ENCODE measurements around the gene FAM98B. TPM values are rescaled to one million over a fixed set of nuclear protein-coding genes. Genes with fewer than 3 reads are reported as not detected.

The FAM98B gene
- total and polyA plus RNA-seq, 2 donors (not counting 1 experiment from before 2014, with no cell fraction given), result 4.8 to 9.0 TPM

- TF ChIP-seq CTCF (conservative IDR thresholded peaks at IDR 0.05 in 1 of 2, IDR thresholded peaks at IDR 0.05 in 1 of 2; ENCODE audit: low read depth in 1 of 2, low read length in 2 of 2), result no peak
- no peak for TF ChIP-seq EZH2 (IDR thresholded peaks at IDR 0.05; ENCODE audit: low read length, missing control alignments)
- Histone ChIP-seq H3K9ac (ENCODE audit: insufficient read depth, low read length) (no peak overlapping the region), H3K9me3 (ENCODE audit: control insufficient read depth, insufficient read depth, low read depth, low read length) (no peaks in the 10 kb centered on the region), H4K20me1 (ENCODE audit: control insufficient read depth, extremely low read depth, insufficient read depth, low read length) (no peaks in the 10 kb centered on the region), H3K36me3 (ENCODE audit: control insufficient read depth, insufficient read depth, low read length) (no peaks in the 10 kb centered on the region), H3K27me3 (ENCODE audit: control insufficient read depth, insufficient read depth, low read length) (no peaks in the 10 kb centered on the region), H2AFZ (ENCODE audit: low read length) (no peak overlapping the region), H3K4me1 (ENCODE audit: control insufficient read depth, extremely low read depth, insufficient read depth, low read length) (no peaks in the 10 kb centered on the region), H3K27ac (ENCODE audit: insufficient read depth, low read length) (no peak overlapping the region), H3K4me3 (replicated peaks in 1 of 4; ENCODE audit: control extremely low read depth in 1 of 4, insufficient read depth in 1 of 4, low read depth in 3 of 4, low read length in 4 of 4) (no peak overlapping the region), H3K4me2 (ENCODE audit: extremely low read depth, insufficient read depth, low read length) (no peak overlapping the region), H3K79me2 (ENCODE audit: control insufficient read depth, insufficient read depth, low read length) (no peaks in the 10 kb centered on the region)
- no peak for DNase-seq (ENCODE audit: low read depth in 2 of 2)
Observed at GRCh38 chr15:38438031-38438986, 15.6 kb upstream of the FAM98B start.

- Histone ChIP-seq H3K79me2 (ENCODE audit: control insufficient read depth, insufficient read depth, low read length) (no peaks in the 10 kb centered on the region), H3K9me3 (ENCODE audit: control insufficient read depth, insufficient read depth, low read depth, low read length) (no peaks in the 10 kb centered on the region), H3K4me1 (ENCODE audit: control insufficient read depth, extremely low read depth, insufficient read depth, low read length) (no peaks in the 10 kb centered on the region), H3K9ac (ENCODE audit: insufficient read depth, low read length) (no peak overlapping the region), H3K4me3 (replicated peaks in 1 of 4; ENCODE audit: control extremely low read depth in 1 of 4, insufficient read depth in 1 of 4, low read depth in 3 of 4, low read length in 4 of 4) (no peak overlapping the region), H2AFZ (ENCODE audit: low read length) (no peak overlapping the region), H3K36me3 (ENCODE audit: control insufficient read depth, insufficient read depth, low read length) (no peaks in the 10 kb centered on the region), H4K20me1 (ENCODE audit: control insufficient read depth, extremely low read depth, insufficient read depth, low read length) (no peaks in the 10 kb centered on the region), H3K27ac (ENCODE audit: insufficient read depth, low read length) (no peak overlapping the region), H3K4me2 (ENCODE audit: extremely low read depth, insufficient read depth, low read length) (no peak overlapping the region), H3K27me3 (ENCODE audit: control insufficient read depth, insufficient read depth, low read length) (no peaks in the 10 kb centered on the region)
- peak; percentile 32 to 63 for DNase-seq (ENCODE audit: low read depth in 2 of 2)
- TF ChIP-seq CTCF (conservative IDR thresholded peaks at IDR 0.05 in 1 of 2, IDR thresholded peaks at IDR 0.05 in 1 of 2; ENCODE audit: low read depth in 1 of 2, low read length in 2 of 2) (peak; percentile 97), EZH2 (IDR thresholded peaks at IDR 0.05; ENCODE audit: low read length, missing control alignments) (no peak)
Observed at GRCh38 chr15:38440353-38441129, 13.4 kb upstream of the FAM98B start.

GRCh38 chr15:38441130-38441519 lies 12.8 kb upstream of the FAM98B start:
- H3K9ac ChIP-seq (ENCODE audit: insufficient read depth, low read length), result no peak overlapping the region
- no peak for TF ChIP-seq EZH2 (IDR thresholded peaks at IDR 0.05; ENCODE audit: low read length, missing control alignments)
- TF ChIP-seq CTCF (conservative IDR thresholded peaks at IDR 0.05 in 1 of 2, IDR thresholded peaks at IDR 0.05 in 1 of 2; ENCODE audit: low read depth in 1 of 2, low read length in 2 of 2), result no peak
- no peak overlapping the region for H3K4me2 ChIP-seq (ENCODE audit: extremely low read depth, insufficient read depth, low read length)
- DNase-seq (ENCODE audit: low read depth in 2 of 2), result no peak
- no peak overlapping the region for H2AFZ ChIP-seq (ENCODE audit: low read length)
- H3K36me3 ChIP-seq (ENCODE audit: control insufficient read depth, insufficient read depth, low read length), result no peaks in the 10 kb centered on the region
- H3K79me2 ChIP-seq (ENCODE audit: control insufficient read depth, insufficient read depth, low read length), result no peaks in the 10 kb centered on the region
- H3K4me3 ChIP-seq (replicated peaks in 1 of 4; ENCODE audit: control extremely low read depth in 1 of 4, insufficient read depth in 1 of 4, low read depth in 3 of 4, low read length in 4 of 4), result no peak overlapping the region
- no peaks in the 10 kb centered on the region for H4K20me1 ChIP-seq (ENCODE audit: control insufficient read depth, extremely low read depth, insufficient read depth, low read length)
- no peak overlapping the region for H3K27ac ChIP-seq (ENCODE audit: insufficient read depth, low read length)
- H3K4me1 ChIP-seq (ENCODE audit: control insufficient read depth, extremely low read depth, insufficient read depth, low read length), result no peaks in the 10 kb centered on the region
- H3K27me3 ChIP-seq (ENCODE audit: control insufficient read depth, insufficient read depth, low read length), result no peaks in the 10 kb centered on the region
- H3K9me3 ChIP-seq (ENCODE audit: control insufficient read depth, insufficient read depth, low read depth, low read length), result no peaks in the 10 kb centered on the region

Data from fibroblast of lung (primary cell).